Thymus (tissue), 11 donors: ENCODE data around the gene STYK1. TPM values are rescaled to one million over a fixed set of nuclear protein-coding genes. Genes with fewer than 3 reads are reported as not detected.

Experiments
- DNase-seq, 9 donors: peaks; one replicate each; pipeline ENCODE4 v3.0.0-alpha.2; 2013; ENCODE audit warnings: low spot score in 9 of 9, low read depth in 6 of 9, missing footprints in 1 of 9
- H3K27ac ChIP-seq, 2 donors: one replicate each; pipeline ENCODE4 v1.5.1; 2013; ENCODE audit warnings: control low read depth in 1 of 2, low read depth in 1 of 2, low read length in 1 of 2, mild to moderate bottlenecking in 1 of 2, moderate library complexity in 1 of 2
- H3K27me3 ChIP-seq, 2 donors: one replicate each; pipeline ENCODE4 v1.5.1; 2013; ENCODE audit warnings: low read length in 1 of 2; ENCODE audit not compliant: control insufficient read depth in 2 of 2, insufficient read depth in 1 of 2
- H3K36me3 ChIP-seq, 2 donors: one replicate each; pipeline ENCODE4 v1.5.1; 2013; ENCODE audit warnings: low read length in 1 of 2, mild to moderate bottlenecking in 1 of 2, moderate library complexity in 1 of 2; ENCODE audit not compliant: control insufficient read depth in 2 of 2, insufficient read depth in 2 of 2
- H3K4me1 ChIP-seq, 2 donors: one replicate each; pipeline ENCODE4 v1.5.1; 2013; ENCODE audit warnings: low read length in 2 of 2; ENCODE audit not compliant: control insufficient read depth in 2 of 2, insufficient read depth in 2 of 2
- H3K4me3 ChIP-seq, 2 donors: one replicate each; pipeline ENCODE4 v1.5.1; 2013; ENCODE audit warnings: low read length in 2 of 2, control low read depth in 1 of 2, mild to moderate bottlenecking in 1 of 2
- H3K9me3 ChIP-seq, 2 donors: one replicate each; pipeline ENCODE4 v1.5.1; 2013; ENCODE audit warnings: low read length in 1 of 2, mild to moderate bottlenecking in 1 of 2; ENCODE audit not compliant: control insufficient read depth in 2 of 2, insufficient read depth in 1 of 2
- WGBS: extraction: QIAGEN DNeasy Blood & Tissue Kit; methylation state at CpG from one replicate; pipeline ENCODE4 v1.1.7; 2013; 5-methylcytosine and 5-hydroxymethylcytosine counted together
- polyA plus RNA-seq: library from polyadenylated mRNA; stranded (reverse); fragments of 200-250 nt; gene quantifications from one replicate; pipeline ENCODE4 v1.2.3, GENCODE V29; 2013
- total RNA-seq: library from RNA; stranded (reverse); fragments of 120-200 nt; gene quantifications from one replicate; pipeline ENCODE4 v1.2.4, GENCODE V29; 2013
- donor health status: healthy.

Gene STYK1
- total and polyA plus RNA-seq, 2 donors, result 0.33 to 0.62 TPM

GRCh38 chr12:10717410-10717809 lies 43.6 kb upstream of the STYK1 start:
- H3K4me1 ChIP-seq, result peaks cover 14 to 20% of the 10 kb centered on the region in 2 donors
- H3K27ac ChIP-seq, result peak overlapping the region in 1 of 2 donors; percentile 8
- H3K36me3 ChIP-seq, result peaks cover 0 to 11% of the 10 kb centered on the region in 2 donors
- WGBS, result 89% methylated on average over 2 of the region's 2 CpGs
- H3K27me3 ChIP-seq, result peaks cover 0 to 5% of the 10 kb centered on the region in 2 donors
- no peak overlapping the region for H3K4me3 ChIP-seq
- DNase-seq, result no peak
- H3K9me3 ChIP-seq, result no peaks in the 10 kb centered on the region

- Histone ChIP-seq H3K9me3 (no peaks in the 10 kb centered on the region), H3K4me1 (peaks cover 14 to 15% of the 10 kb centered on the region in 2 donors), H3K36me3 (peaks cover 0 to 12% of the 10 kb centered on the region in 2 donors), H3K27me3 (no peaks in the 10 kb centered on the region), H3K4me3 (no peak overlapping the region), H3K27ac (peak overlapping the region in 1 of 2 donors; percentile 12)
- WGBS, result 92% methylated on average over 6 of the region's 6 CpGs
- DNase-seq, result peak in 1 of 9 donors; percentile 16
These were observed 43.0 kb upstream of the STYK1 start for GRCh38 chr12:10716704-10717315.

GRCh38 chr12:10716277-10716676 lies 42.4 kb upstream of the STYK1 start:
- peaks cover 11 to 12% of the 10 kb centered on the region in 2 donors for H3K4me1 ChIP-seq

GRCh38 chr12:10715491-10715890 lies 41.6 kb upstream of the STYK1 start:
- Histone ChIP-seq H3K4me3 (no peak overlapping the region), H3K27me3 (no peaks in the 10 kb centered on the region), H3K4me1 (peaks cover 11 to 12% of the 10 kb centered on the region in 2 donors), H3K9me3 (no peaks in the 10 kb centered on the region), H3K36me3 (peaks cover 0 to 13% of the 10 kb centered on the region in 2 donors), H3K27ac (no peak overlapping the region)
- 39% methylated on average over 6 of the region's 6 CpGs for WGBS
- peak in 3 of 9 donors; percentile 32 to 70 (median 44) for DNase-seq

More at GRCh38 chr12:10716277-10716676, 42.4 kb upstream of the STYK1 start:
- no peak for DNase-seq
- H3K4me3 ChIP-seq, result no peak overlapping the region
- no peaks in the 10 kb centered on the region for H3K27me3 ChIP-seq
- H3K9me3 ChIP-seq, result no peaks in the 10 kb centered on the region
- H3K36me3 ChIP-seq, result peaks cover 0 to 12% of the 10 kb centered on the region in 2 donors
- WGBS, result 87% methylated on average over 4 of the region's 4 CpGs
- no peak overlapping the region for H3K27ac ChIP-seq

- WGBS, result 98% methylated on average over 16 of the region's 16 CpGs
- Histone ChIP-seq H3K27ac (no peak overlapping the region), H3K36me3 (peaks cover 5 to 28% of the 10 kb centered on the region in 2 donors), H3K9me3 (no peaks in the 10 kb centered on the region), H3K4me3 (no peak overlapping the region), H3K4me1 (no peaks in the 10 kb centered on the region), H3K27me3 (no peaks in the 10 kb centered on the region)
- DNase-seq, result no peak
These were observed 36.0 kb upstream of the STYK1 start for GRCh38 chr12:10709808-10710207.

- no peaks in the 10 kb centered on the region for H3K27me3 ChIP-seq
- H3K36me3 ChIP-seq, result peaks cover 5 to 28% of the 10 kb centered on the region in 2 donors
- no peak overlapping the region for H3K27ac ChIP-seq
- no peak for DNase-seq
- no peaks in the 10 kb centered on the region for H3K9me3 ChIP-seq
- no peak overlapping the region for H3K4me3 ChIP-seq
- 98% methylated on average over 4 of the region's 4 CpGs for WGBS
- no peaks in the 10 kb centered on the region for H3K4me1 ChIP-seq
These were observed 35.0 kb upstream of the STYK1 start for GRCh38 chr12:10708862-10709261.

- Histone ChIP-seq H3K27ac (no peak overlapping the region), H3K27me3 (no peaks in the 10 kb centered on the region), H3K9me3 (no peaks in the 10 kb centered on the region), H3K4me3 (no peak overlapping the region), H3K36me3 (peaks cover 9 to 31% of the 10 kb centered on the region in 2 donors), H3K4me1 (no peaks in the 10 kb centered on the region)
- DNase-seq, result no peak
- WGBS, result 96% methylated on average over 2 of the region's 2 CpGs
These were observed 31.8 kb upstream of the STYK1 start for GRCh38 chr12:10705655-10706054.

GRCh38 chr12:10701843-10702242 lies 28.0 kb upstream of the STYK1 start:
- no peaks in the 10 kb centered on the region for H3K4me1 ChIP-seq
- H3K27ac ChIP-seq, result no peak overlapping the region
- H3K36me3 ChIP-seq, result peaks cover 4 to 32% of the 10 kb centered on the region in 2 donors
- no peak overlapping the region for H3K4me3 ChIP-seq
- DNase-seq, result no peak
- no peaks in the 10 kb centered on the region for H3K27me3 ChIP-seq
- no peaks in the 10 kb centered on the region for H3K9me3 ChIP-seq
- WGBS, result 98% methylated on average over 14 of the region's 14 CpGs

- no peak for DNase-seq
- H3K4me3 ChIP-seq, result no peak overlapping the region
- WGBS, result 78% methylated on average over 3 of the region's 3 CpGs
- no peaks in the 10 kb centered on the region for H3K27me3 ChIP-seq
- no peaks in the 10 kb centered on the region for H3K9me3 ChIP-seq
- no peak overlapping the region for H3K27ac ChIP-seq
- H3K36me3 ChIP-seq, result peaks cover 4 to 29% of the 10 kb centered on the region in 2 donors
- no peaks in the 10 kb centered on the region for H3K4me1 ChIP-seq
These were observed 27.4 kb upstream of the STYK1 start for GRCh38 chr12:10701131-10701681.
